ENCODE results near the gene ZFYVE28. TPM values are rescaled to one million over a fixed set of nuclear protein-coding genes. Genes with fewer than 3 reads are reported as not detected.
"Not testable (repeated sequence)": the region's sequence is repeated elsewhere in the genome, so short reads cannot be mapped to it uniquely, and the experiment has no call there.

Gene ZFYVE28
- total RNA-seq, 1 experiment from 2014 or later = 0.82 TPM

DNA sequence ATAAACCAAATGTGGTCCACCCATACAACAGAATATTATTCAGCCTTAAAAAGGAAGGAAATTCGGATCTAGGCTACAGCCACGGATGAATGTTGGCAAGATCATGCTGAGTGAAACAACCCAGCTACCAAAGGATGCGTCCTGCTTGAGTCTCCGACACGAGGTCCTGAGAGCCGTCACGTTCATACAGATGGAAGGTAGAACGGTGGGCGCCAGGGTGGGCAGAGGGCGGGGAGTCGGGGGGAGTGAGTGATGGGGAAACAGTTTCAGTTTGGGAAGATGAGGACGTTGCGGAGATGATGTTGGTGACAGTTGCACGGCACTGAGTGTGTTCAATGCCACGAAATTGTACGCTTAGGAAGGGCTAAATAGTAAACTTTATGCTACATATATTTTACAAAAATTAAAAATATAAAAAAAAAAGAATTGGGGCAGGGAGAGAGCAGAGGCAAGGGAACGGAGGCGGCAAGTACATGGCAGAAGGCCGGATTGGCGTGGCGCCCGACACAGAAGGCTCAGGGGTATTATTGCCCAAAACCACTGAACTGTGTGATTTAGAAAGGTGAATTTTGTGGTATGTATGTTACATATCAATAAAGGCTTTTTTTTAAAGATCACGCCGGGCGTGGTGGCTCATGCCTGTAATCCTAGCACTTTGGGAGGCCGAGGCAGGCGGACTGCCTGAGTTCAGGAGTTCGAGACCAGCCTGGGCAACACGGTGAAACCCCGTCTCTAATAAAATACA is 141.7 kb downstream of the ZFYVE28 start:
- Mint-ChIP-seq H3K4me1 (ENCODE audit: low read depth, unreplicated experiment) (peaks cover 9% of the 10 kb centered on the region), H3K9me3 (ENCODE audit: unreplicated experiment) (no peaks in the 10 kb centered on the region), H3K27me3 (ENCODE audit: insufficient read depth, unreplicated experiment) (peaks cover 2% of the 10 kb centered on the region), H3K27ac (ENCODE audit: unreplicated experiment) (no peak overlapping the region), H3K36me3 (ENCODE audit: insufficient read depth, unreplicated experiment) (no peaks in the 10 kb centered on the region), H3K4me3 (ENCODE audit: unreplicated experiment) (no peak overlapping the region)
- BruUV-seq (replicated peaks) = no TSS peak
- Histone ChIP-seq H3K36me3 (ENCODE audit: control insufficient read depth, insufficient read depth, low read length) (no peaks in the 10 kb centered on the region), H3K27me3 (replicated peaks; ENCODE audit: control insufficient read depth, insufficient read depth, low read length) (no peaks in the 10 kb centered on the region; the same call in 1 of the 2 replicates), H3K4me1 (no peaks in the 10 kb centered on the region), H3K4me3 (ENCODE audit: low read depth, low read length) (no peak overlapping the region), H3K9me3 (no peaks in the 10 kb centered on the region)
- no peak for DNase-seq
- intact Hi-C loops (cut with micrococcal nuclease; ENCODE audit: unreplicated experiment) = no loop called here
- CTCF ChIA-PET = no interaction called here
- TF ChIP-seq, protein P1, sequence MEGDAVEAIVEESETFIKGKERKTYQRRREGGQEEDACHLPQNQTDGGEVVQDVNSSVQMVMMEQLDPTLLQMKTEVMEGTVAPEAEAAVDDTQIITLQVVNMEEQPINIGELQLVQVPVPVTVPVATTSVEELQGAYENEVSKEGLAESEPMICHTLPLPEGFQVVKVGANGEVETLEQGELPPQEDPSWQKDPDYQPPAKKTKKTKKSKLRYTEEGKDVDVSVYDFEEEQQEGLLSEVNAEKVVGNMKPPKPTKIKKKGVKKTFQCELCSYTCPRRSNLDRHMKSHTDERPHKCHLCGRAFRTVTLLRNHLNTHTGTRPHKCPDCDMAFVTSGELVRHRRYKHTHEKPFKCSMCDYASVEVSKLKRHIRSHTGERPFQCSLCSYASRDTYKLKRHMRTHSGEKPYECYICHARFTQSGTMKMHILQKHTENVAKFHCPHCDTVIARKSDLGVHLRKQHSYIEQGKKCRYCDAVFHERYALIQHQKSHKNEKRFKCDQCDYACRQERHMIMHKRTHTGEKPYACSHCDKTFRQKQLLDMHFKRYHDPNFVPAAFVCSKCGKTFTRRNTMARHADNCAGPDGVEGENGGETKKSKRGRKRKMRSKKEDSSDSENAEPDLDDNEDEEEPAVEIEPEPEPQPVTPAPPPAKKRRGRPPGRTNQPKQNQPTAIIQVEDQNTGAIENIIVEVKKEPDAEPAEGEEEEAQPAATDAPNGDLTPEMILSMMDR (IDR thresholded peaks at IDR 0.05; ENCODE audit: insufficient read depth in 1 of 2, low read depth in 1 of 2, low read length in 1 of 2, severe bottlenecking in 1 of 2, unreplicated experiment in 1 of 2) = no peak
- POLR2A ChIA-PET = no interaction called here

DNA sequence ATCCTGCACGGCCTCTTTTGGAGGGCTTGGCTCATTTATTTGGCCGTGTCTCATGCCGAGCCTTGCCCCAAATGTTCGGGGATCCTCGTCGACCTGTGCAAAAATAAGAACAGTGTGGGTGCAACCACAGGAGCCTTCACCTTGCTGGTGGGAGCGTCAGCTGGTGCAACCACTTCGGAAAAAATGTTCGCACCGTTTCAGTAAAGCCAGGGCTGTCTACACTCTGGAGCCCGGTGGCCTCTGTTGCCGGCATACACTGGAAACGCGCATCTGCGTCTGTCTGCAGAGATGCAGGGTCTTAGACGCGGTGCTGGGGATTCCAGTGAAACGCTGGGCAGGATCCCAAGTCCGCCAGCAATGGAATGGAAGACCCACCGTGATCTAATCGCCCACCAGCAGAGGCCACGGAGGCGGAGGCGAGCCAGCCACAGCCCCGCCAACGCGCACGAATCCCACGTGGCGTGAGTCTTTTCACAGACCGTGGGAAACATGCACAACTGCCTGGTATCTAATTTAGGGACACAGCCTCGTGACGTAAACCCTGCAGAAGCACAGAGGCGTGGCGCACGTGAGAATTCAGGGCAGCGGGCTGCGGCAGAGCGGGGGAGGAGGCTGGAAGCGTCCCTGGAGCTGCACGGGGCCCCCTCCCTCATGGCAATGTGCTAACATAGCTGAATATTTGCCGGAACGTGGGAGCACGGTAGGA is 142.7 kb downstream of the ZFYVE28 start:
- BruUV-seq (replicated peaks) = no TSS peak
- intact Hi-C loops (cut with micrococcal nuclease; ENCODE audit: unreplicated experiment) = no loop called here
- no peaks in the 10 kb centered on the region for H3K9me3 ChIP-seq

DNA sequence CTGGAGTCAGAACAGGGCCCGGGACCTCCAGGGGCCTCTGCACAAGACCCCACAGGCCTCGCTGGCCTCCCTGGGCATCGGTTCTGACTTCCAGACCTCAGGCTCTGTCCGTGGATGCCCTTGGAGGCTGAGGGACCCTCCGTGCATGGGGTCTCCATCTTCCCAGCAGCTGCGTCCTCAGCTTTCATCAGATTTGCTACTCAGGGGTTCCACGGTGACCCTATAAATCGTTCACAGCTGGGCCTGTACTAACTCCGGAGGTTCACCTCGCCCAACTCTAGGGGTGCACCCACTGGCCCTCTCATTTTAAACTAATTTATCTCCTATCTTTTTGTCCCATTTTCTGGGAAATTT is 143.4 kb downstream of the ZFYVE28 start:
- CTCF ChIA-PET; H3K27ac Mint-ChIP-seq (ENCODE audit: unreplicated experiment); intact Hi-C loops (cut with micrococcal nuclease; ENCODE audit: unreplicated experiment); H3K4me3 ChIP-seq (ENCODE audit: low read depth, low read length); H3K36me3 ChIP-seq (ENCODE audit: control insufficient read depth, insufficient read depth, low read length); H3K4me1 Mint-ChIP-seq (ENCODE audit: low read depth, unreplicated experiment); DNase-seq; POLR2A ChIA-PET; H3K27me3 ChIP-seq (replicated peaks; ENCODE audit: control insufficient read depth, insufficient read depth, low read length); H3K4me3 Mint-ChIP-seq (ENCODE audit: unreplicated experiment); H3K4me1 ChIP-seq; H3K9me3 Mint-ChIP-seq (ENCODE audit: unreplicated experiment); H3K27me3 Mint-ChIP-seq (ENCODE audit: insufficient read depth, unreplicated experiment); H3K36me3 Mint-ChIP-seq (ENCODE audit: insufficient read depth, unreplicated experiment); H3K9me3 ChIP-seq; BruUV-seq (replicated peaks): not testable (repeated sequence)

More for the DNA sequence above, 142.7 kb downstream of the ZFYVE28 start:
- Mint-ChIP-seq H3K27me3 (ENCODE audit: insufficient read depth, unreplicated experiment) (peaks cover 2% of the 10 kb centered on the region), H3K9me3 (ENCODE audit: unreplicated experiment) (no peaks in the 10 kb centered on the region), H3K27ac (ENCODE audit: unreplicated experiment) (no peak overlapping the region), H3K4me3 (ENCODE audit: unreplicated experiment) (no peak overlapping the region), H3K4me1 (ENCODE audit: low read depth, unreplicated experiment) (peaks cover 9% of the 10 kb centered on the region), H3K36me3 (ENCODE audit: insufficient read depth, unreplicated experiment) (no peaks in the 10 kb centered on the region)
- Histone ChIP-seq H3K36me3 (ENCODE audit: control insufficient read depth, insufficient read depth, low read length) (no peaks in the 10 kb centered on the region), H3K4me3 (ENCODE audit: low read depth, low read length) (no peak overlapping the region), H3K4me1 (no peaks in the 10 kb centered on the region), H3K27me3 (replicated peaks; ENCODE audit: control insufficient read depth, insufficient read depth, low read length) (no peaks in the 10 kb centered on the region; the same call in 1 of the 2 replicates)
- TF ChIP-seq, protein P1 (IDR thresholded peaks at IDR 0.05; ENCODE audit: insufficient read depth in 1 of 2, low read depth in 1 of 2, low read length in 1 of 2, severe bottlenecking in 1 of 2, unreplicated experiment in 1 of 2) = no peak
- DNase-seq = no peak
- ChIA-PET CTCF (no interaction called here), POLR2A (no interaction called here)

Measured in Caco-2 (cell line).